Adrenal gland (tissue), 5 donors: ENCODE results near the gene BCL6B.

Experiments
- CTCF ChIP-seq, 6 experiments: fragments of 450-650 bp in 4 of 6; fragments of 200-600 bp in 2 of 6; sonication (generic) in 1 of 6; IDR thresholded peaks; 1 replicate in 5 of 6; 2 replicates in 1 of 6; pipeline versions ENCODE4 v1.5.1 to v1.8.0; 2016 to 2021; ENCODE audit warnings: antibody characterized with exemption in 6 of 6, mild to moderate bottlenecking in 2 of 6, moderate library complexity in 1 of 6
- POLR2A ChIP-seq, 2 donors: fragments of 450-650 bp; IDR thresholded peaks; one replicate each; pipeline ENCODE4 v1.6.1; 2017; ENCODE audit warnings: antibody characterized with exemption in 2 of 2, mild to moderate bottlenecking in 2 of 2, moderate library complexity in 1 of 2
- donor health status: DM: no; HTN: no; CAD: no.

- TF ChIP-seq POLR2A (IDR thresholded peaks at IDR 0.05) (no peak), CTCF (IDR thresholded peaks at IDR 0.05) (no peak)
Observed at GRCh38 chr17:7026471-7027115, 3.7 kb downstream of the BCL6B start.
